Stimulated activated CD4-positive, alpha-beta T cell treated with anti-CD3 and anti-CD28 coated beads, Interleukin-4, amount 100 ng/mL, for 24 hours (primary cell): ENCODE results near the gene NUP93.

Source experiments
- DNase-seq: peaks from one replicate; pipeline ENCODE4 v3.0.0-alpha.2; 2020

Gene NUP93

DNA sequence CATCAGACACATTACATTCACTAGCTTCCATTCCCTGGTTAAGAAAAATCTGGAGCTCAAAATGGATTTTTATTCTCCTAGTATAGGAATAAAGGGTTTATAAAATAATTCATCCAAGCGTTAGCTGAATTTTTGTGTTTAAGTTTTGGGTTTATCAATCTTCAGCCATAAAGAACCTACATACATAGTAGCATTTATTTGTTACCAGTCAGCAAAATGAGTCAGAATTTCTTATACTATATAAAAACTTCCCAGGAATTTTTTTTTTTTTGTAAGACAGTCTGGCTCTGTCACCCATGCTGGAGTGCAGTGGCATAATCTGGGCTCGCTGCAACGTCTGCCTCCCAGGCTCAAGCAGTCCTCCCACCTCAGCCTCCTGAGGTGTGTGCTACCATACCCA lies 94.9 kb downstream of the NUP93 start:
- no peak for DNase-seq

- no peak for DNase-seq
Measured at GRCh38 chr16:56825826-56826225, 95.9 kb downstream of the NUP93 start.

- DNase-seq = no peak
Measured at GRCh38 chr16:56828647-56829046, 98.7 kb downstream of the NUP93 start.

- no peak for DNase-seq
Measured at GRCh38 chr16:56830669-56831068, 100.7 kb downstream of the NUP93 start.

DNA sequence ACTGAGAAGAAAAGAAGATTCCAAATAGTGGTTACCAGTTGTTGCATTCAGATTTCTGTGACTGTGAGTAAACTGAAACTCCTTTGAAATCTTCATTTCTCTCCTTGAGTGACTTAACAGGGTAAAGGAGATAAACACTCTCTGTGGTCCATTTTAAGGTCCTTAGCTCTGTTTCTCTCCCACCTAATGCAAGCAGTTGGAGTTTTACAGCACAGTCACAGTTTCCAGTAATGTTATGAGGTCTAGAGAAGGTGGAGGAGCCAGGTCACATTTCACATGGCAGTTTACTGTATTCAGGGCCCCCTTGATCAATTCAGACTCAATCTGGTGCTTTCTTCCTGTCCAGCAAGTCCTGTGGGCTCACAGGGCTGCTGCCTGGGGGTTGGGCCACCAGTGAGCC lies 102.8 kb downstream of the NUP93 start:
- DNase-seq = no peak

- no peak for DNase-seq
Measured at GRCh38 chr16:56833243-56833970, 103.5 kb downstream of the NUP93 start.

DNA sequence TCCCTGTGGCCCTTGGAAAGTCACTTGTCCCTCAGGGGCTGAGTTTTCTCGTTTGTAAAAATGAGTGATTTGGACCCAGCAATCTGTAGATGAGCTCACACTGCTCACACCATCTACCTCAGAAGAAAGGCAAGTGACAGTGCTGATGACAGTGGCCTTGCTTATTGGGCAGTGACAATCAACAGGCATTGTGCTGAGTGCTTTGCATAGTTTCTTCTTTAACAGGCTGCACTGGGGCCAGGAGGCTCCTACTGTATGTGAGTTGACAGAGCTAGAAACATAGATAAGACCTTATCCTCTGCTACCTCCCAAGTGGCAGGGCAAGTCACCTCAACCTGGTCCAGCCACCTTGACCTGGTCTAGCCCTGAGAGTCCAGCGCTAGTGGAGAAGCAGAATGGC lies 105.4 kb downstream of the NUP93 start:
- no peak for DNase-seq

DNA sequence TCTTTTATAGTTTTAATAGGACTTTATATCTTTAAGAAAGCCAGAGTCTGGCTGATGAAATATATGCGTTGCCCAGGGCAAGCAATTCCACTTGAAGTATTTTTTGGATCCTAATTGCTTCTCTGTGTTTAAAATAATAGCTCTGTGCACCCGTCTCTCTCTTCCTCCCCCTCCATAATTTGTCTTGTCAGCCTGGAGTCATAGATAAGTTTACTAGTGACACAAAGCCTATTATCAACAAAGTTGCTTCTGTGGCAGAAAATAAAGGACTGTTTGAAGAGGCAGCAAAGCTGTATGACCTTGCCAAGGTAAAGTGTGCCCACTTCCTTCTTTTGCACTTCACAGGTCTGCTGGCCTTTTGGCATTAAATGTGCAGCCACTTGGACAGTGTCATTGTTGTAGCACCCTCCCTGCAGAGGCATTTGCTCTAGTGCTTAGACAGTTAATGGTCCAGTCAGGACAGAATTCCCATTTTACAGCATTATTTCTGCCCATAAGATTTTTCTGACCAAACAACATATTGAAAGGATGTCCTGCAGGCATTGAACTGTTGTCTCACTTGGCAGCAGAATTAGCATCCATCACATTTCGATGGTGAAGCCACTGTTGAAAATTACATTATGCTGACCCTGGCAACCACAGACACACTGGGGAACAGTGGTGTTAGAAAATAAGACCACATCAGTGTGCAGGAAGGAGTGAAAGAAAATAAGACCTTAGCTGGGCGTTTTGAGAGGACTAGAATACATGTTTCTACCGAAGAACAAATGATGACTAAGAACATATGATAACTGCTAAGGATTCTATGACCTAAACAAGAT lies 106.7 kb downstream of the NUP93 start:
- no peak for DNase-seq

GRCh38 chr16:56838622-56839337 lies 108.9 kb downstream of the NUP93 start:
- DNase-seq = no peak

GRCh38 chr16:56841233-56841632 lies 111.3 kb downstream of the NUP93 start:
- DNase-seq = no peak

GRCh38 chr16:56841659-56842058 lies 111.7 kb downstream of the NUP93 start:
- DNase-seq = no peak

DNA sequence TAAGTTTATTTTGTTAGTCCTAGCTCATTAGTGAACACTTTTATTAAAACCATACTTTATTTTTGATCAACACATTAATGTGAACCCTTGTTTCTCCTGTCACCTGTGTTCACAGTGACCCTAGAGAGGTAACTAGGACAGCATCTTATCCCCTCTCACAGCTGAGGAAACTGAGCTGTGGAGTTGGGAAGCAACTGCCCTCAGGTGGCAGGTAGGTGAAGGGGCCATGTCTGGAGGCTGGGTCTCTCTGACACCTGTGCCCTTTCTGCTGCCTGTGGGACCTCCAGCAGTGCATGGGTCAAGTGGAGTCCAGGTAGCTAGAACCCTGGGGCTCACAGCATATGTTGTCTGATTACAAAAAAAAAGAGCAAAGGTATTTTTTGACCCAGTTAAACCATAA lies 112.2 kb downstream of the NUP93 start:
- DNase-seq = no peak

DNA sequence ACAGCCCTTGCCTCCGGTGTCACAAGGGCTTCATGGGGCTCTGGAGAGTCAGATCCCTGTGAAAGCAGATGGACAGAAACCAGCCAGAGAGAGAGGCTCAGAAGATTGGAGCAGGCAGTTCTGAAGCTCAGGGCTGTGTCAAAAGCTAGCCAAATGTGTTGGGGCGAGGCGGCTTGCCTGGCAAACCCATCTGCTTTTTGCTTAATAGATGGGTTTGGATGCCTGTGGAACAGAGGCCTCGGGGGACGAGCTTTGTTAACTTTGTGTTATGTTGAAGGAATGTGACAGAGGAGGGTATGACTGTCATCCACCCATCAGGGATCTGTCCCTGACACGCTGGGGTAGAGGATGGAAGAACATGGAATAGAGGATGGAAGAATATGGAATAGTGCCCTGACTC lies 114.1 kb downstream of the NUP93 start:
- DNase-seq = no peak

GRCh38 chr16:56847173-56847910 lies 117.4 kb downstream of the NUP93 start:
- DNase-seq = no peak

GRCh38 chr16:56848029-56848936 lies 118.4 kb downstream of the NUP93 start:
- no peak for DNase-seq

DNA sequence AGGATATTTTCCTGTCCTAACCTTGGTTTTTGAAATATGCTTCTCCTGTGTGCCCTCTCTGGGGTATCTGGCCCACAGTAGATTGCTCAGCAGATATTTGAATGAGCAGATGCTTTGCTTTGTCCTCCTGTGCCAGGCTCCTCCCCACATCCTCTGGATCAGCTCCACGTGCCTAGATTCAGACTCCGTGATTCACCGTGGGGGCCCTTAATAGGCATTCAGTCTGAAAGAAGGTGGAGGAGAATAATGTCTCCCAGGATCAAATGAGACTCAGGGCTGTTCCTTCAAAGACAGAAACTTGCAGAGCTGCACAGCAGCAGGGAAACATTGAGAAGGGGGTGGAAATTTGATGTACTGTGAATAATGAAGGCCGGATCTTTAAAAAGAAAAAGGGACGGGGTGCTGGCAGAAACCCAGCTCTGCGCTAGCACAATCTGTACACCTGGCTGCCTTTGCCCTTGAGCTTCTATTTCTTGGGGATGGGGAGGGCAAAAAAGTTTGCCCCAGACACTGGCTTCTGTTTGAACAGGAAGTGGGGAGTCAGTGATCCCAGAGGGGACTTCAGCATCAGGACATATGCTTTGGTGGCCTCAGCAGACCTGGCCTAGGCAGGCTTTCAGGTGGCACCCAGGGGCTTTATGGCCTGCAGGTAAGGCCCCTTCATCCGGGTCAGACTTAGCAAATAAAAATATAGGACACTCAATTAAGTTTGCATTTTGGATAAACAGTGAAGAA lies 119.2 kb downstream of the NUP93 start:
- DNase-seq = no peak

DNA sequence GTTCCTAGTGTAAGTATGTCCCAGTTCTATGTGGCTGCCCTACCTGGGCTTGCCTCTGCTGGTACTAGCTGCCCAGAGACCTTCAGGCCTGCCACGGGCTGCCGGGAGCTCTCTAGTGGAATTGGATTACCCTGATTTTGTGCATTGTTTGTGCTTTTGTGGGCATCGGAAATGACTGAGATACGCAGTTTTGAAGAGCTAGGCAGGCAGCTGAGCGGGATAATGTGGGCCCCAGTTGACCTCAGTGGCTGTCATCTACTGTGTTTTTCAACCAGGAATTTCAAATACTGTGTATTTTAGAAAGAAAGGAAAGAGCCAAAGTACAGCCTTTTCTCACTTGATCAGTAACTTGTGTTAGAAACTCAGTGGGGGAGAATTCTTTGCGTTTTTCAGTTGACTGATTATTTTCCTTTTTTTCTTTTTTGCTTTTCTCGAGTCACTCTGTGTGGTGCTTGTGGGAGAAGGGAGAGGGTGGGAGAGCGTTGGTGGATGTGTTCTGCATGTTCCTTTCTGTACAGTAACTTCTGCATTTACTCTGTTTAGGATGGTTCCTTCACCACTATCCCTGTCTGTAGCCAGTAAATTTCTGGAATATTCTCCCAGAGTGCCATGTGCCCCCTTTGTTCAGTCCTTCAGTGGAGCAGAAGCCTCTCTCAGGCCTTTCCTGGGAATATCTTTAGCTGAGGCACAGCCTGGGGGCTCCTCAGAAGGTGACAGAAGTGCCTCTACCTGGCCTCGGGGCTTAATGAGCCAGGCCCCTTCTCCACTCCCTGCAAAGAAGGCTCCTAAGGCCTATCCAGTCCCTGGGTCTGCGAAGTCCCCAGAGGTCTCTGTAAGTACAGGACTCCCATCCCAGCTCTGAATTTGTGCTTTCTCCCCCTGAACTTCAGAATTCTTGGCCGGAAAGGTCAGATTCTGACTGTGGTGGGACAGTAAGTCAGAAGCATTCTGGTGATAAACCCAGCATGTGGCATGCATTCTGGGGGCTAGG lies 120.1 kb downstream of the NUP93 start:
- no peak for DNase-seq

DNA sequence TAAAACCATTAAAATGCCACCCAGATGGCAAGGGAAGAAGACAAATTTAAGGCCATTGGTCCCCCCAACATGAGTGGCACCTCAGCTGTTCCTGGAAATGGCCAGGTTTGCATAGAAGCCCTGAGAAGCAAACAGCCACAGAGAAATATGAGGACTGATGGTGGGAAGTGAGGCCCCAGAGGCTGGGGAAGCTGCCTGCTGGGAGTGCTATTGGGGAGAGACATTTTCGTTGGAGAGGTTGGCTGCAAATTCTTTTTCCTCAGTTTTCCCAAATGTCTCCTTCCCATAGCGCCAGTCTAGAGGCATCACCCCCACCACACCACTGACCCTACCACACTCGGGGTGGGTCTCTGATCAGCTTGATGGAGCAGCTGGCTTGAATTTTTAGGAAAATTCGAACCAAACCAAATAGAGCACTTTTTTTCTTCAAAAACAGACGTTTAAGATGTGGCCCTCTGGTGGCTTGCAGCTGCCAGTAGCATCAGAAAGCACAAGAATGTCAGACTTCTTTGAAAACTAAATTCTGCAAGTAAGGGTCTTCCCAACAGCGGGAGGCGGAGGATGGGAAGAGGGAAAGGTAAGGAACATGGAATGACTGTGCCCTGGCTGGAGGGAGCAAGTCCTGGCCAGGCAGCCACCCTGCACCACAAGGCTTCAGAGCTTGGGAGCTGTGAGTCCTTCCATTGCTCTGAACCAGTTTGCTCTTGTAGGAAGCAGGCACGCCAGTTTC lies 121.9 kb downstream of the NUP93 start:
- DNase-seq = no peak

DNA sequence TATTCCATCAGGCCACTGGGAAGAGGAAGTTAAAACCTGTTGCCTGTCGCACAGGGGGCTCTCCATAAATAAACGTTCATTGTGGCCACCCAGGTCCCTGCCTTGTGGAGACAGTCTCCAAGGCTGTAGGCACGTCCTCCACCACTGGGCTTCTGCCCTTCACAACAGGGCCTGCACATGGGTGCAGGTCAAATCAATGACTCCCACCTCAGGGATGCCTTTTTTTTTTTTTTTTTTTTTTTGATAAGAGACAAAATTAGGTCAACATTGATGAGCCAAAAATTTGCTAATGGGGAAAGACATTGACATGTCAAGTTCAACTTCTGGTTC lies 122.4 kb downstream of the NUP93 start:
- no peak for DNase-seq
